ENCODE measurements around the gene GPT2. TPM values are rescaled to one million over a fixed set of nuclear protein-coding genes. Genes with fewer than 3 reads are reported as not detected.

The GPT2 gene
- total RNA-seq, 1 experiment from 2014 or later, result 81.8 TPM

- ATAC-seq (peak; percentile 78), DNase-seq (ENCODE audit: low spot score) (peak; percentile 84)
- ChIA-PET POLR2A (no interaction called here), CTCF (interaction anchor here (0.8 to 1.6 kb wide), 15 partner anchors 10 to 256 kb away, joined by 3 to 12 read pairs (median 6); partner anchors contain the start of genes DNAJA2 and GPT2)
- Mint-ChIP-seq H3K27me3 (ENCODE audit: low read depth) (no peaks in the 10 kb centered on the region), H3K4me3 (no peak overlapping the region), H3K4me1 (peaks cover 6% of the 10 kb centered on the region), H3K27ac (no peak overlapping the region), H3K36me3 (peaks cover 31% of the 10 kb centered on the region), H3K9me3 (no peaks in the 10 kb centered on the region)
- TF ChIP-seq TEAD1 (CRISPR knock-in tag; IDR thresholded peaks at IDR 0.05) (no peak), TP53 (CRISPR knock-in tag; IDR thresholded peaks at IDR 0.05) (no peak), GABPB1 (CRISPR knock-in tag; IDR thresholded peaks at IDR 0.05) (peak; percentile 34; the same call in 1 of the 2 replicates), ZNF138 (CRISPR knock-in tag; conservative IDR thresholded peaks at IDR 0.05) (no peak), NR2C2 (CRISPR knock-in tag; IDR thresholded peaks at IDR 0.05) (no peak), FOXJ3 (CRISPR knock-in tag; IDR thresholded peaks at IDR 0.05; ENCODE audit: borderline replicate concordance) (no peak), ZNF396 (CRISPR knock-in tag; IDR thresholded peaks at IDR 0.05; ENCODE audit: borderline replicate concordance) (no peak), IRF1 (CRISPR knock-in tag; IDR thresholded peaks at IDR 0.05) (no peak), RELA (CRISPR knock-in tag; IDR thresholded peaks at IDR 0.05; ENCODE audit: borderline replicate concordance) (no peak), ZNF671 (CRISPR knock-in tag; IDR thresholded peaks at IDR 0.05) (no peak), CDX4 (CRISPR knock-in tag; IDR thresholded peaks at IDR 0.05; ENCODE audit: borderline replicate concordance) (no peak), ZNF219 (CRISPR knock-in tag; IDR thresholded peaks at IDR 0.05; ENCODE audit: borderline replicate concordance) (no peak), OVOL2 (CRISPR knock-in tag; IDR thresholded peaks at IDR 0.05; ENCODE audit: borderline replicate concordance) (no peak), ZNF263 (CRISPR knock-in tag; IDR thresholded peaks at IDR 0.05; ENCODE audit: low read depth) (no peak), CREB1 (CRISPR knock-in tag; IDR thresholded peaks at IDR 0.05) (no peak), AFF4 (CRISPR knock-in tag; IDR thresholded peaks at IDR 0.05; ENCODE audit: borderline replicate concordance) (no peak), SOX15 (CRISPR knock-in tag; IDR thresholded peaks at IDR 0.05) (no peak), FOXP1 (CRISPR knock-in tag; IDR thresholded peaks at IDR 0.05; ENCODE audit: borderline replicate concordance) (0 out of 2 replicates have a peak, but pooled peaks have one; percentile 57)
- TF ChIP-seq, protein P1, sequence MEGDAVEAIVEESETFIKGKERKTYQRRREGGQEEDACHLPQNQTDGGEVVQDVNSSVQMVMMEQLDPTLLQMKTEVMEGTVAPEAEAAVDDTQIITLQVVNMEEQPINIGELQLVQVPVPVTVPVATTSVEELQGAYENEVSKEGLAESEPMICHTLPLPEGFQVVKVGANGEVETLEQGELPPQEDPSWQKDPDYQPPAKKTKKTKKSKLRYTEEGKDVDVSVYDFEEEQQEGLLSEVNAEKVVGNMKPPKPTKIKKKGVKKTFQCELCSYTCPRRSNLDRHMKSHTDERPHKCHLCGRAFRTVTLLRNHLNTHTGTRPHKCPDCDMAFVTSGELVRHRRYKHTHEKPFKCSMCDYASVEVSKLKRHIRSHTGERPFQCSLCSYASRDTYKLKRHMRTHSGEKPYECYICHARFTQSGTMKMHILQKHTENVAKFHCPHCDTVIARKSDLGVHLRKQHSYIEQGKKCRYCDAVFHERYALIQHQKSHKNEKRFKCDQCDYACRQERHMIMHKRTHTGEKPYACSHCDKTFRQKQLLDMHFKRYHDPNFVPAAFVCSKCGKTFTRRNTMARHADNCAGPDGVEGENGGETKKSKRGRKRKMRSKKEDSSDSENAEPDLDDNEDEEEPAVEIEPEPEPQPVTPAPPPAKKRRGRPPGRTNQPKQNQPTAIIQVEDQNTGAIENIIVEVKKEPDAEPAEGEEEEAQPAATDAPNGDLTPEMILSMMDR (IDR thresholded peaks at IDR 0.05), result peak; percentile 90
- TF ChIP-seq, protein P2, sequence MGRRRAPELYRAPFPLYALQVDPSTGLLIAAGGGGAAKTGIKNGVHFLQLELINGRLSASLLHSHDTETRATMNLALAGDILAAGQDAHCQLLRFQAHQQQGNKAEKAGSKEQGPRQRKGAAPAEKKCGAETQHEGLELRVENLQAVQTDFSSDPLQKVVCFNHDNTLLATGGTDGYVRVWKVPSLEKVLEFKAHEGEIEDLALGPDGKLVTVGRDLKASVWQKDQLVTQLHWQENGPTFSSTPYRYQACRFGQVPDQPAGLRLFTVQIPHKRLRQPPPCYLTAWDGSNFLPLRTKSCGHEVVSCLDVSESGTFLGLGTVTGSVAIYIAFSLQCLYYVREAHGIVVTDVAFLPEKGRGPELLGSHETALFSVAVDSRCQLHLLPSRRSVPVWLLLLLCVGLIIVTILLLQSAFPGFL (CRISPR knock-in tag; IDR thresholded peaks at IDR 0.05; ENCODE audit: borderline replicate concordance), result no peak
- TF ChIP-seq, protein P3, sequence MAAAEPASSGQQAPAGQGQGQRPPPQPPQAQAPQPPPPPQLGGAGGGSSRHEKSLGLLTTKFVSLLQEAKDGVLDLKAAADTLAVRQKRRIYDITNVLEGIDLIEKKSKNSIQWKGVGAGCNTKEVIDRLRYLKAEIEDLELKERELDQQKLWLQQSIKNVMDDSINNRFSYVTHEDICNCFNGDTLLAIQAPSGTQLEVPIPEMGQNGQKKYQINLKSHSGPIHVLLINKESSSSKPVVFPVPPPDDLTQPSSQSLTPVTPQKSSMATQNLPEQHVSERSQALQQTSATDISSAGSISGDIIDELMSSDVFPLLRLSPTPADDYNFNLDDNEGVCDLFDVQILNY (CRISPR knock-in tag; IDR thresholded peaks at IDR 0.05), result no peak
- TF ChIP-seq, protein P4, sequence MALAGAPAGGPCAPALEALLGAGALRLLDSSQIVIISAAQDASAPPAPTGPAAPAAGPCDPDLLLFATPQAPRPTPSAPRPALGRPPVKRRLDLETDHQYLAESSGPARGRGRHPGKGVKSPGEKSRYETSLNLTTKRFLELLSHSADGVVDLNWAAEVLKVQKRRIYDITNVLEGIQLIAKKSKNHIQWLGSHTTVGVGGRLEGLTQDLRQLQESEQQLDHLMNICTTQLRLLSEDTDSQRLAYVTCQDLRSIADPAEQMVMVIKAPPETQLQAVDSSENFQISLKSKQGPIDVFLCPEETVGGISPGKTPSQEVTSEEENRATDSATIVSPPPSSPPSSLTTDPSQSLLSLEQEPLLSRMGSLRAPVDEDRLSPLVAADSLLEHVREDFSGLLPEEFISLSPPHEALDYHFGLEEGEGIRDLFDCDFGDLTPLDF (CRISPR knock-in tag; IDR thresholded peaks at IDR 0.05), result no peak
These were observed 45.5 kb downstream of the GPT2 start for GRCh38 chr16:46929378-46930332.

Data from WTC11 (cell line).